H7 (cell line): ENCODE data around the gene ATXN7L2. TPM values are rescaled to one million over a fixed set of nuclear protein-coding genes. Genes with fewer than 3 reads are reported as not detected.

Experiments
- DNase-seq: peaks from one replicate; pipeline ENCODE4 v3.0.0; 2012
- H3K27me3 ChIP-seq: 2 replicates; pipeline ENCODE4 v1.6.0; 2011; ENCODE audit warnings: mild to moderate bottlenecking, low read length; ENCODE audit not compliant: control insufficient read depth, insufficient read depth
- H3K36me3 ChIP-seq: replicated peaks from 2 replicates; pipeline ENCODE4 v1.5.1; 2011; ENCODE audit warnings: low read length; ENCODE audit not compliant: control insufficient read depth, insufficient read depth
- H3K4me3 ChIP-seq: 2 replicates; pipeline ENCODE4 v1.5.1; 2011; ENCODE audit warnings: low read depth, mild to moderate bottlenecking, control low read depth, low read length, moderate library complexity; ENCODE audit not compliant: insufficient read depth
- total RNA-seq: library from RNA; depleted of rRNA; stranded (reverse); fragments of >200 nt; shearing (Covaris generic); gene quantifications from 2 replicates; pipeline ENCODE4 v1.2.3, GENCODE V29; 2014

ATXN7L2 gene
- total RNA-seq, 1 experiment from 2014 or later, result 9.9 TPM

GRCh38 chr1:109513110-109513710, 29.5 kb downstream of the ATXN7L2 start:
- DNase-seq, result no peak
- no peaks in the 10 kb centered on the region for H3K36me3 ChIP-seq
- H3K4me3 ChIP-seq, result no peak overlapping the region
- peaks cover 31% of the 10 kb centered on the region for H3K27me3 ChIP-seq

GRCh38 chr1:109514846-109515245, 31.1 kb downstream of the ATXN7L2 start:
- Histone ChIP-seq H3K27me3 (peaks cover 16% of the 10 kb centered on the region), H3K36me3 (no peaks in the 10 kb centered on the region), H3K4me3 (no peak overlapping the region)
- DNase-seq, result no peak

- Histone ChIP-seq H3K27me3 (no peaks in the 10 kb centered on the region; the same call in 1 of the 2 replicates), H3K36me3 (no peaks in the 10 kb centered on the region), H3K4me3 (no peak overlapping the region)
- DNase-seq, result no peak
These were observed 33.2 kb downstream of the ATXN7L2 start for GRCh38 chr1:109516872-109517271.

GRCh38 chr1:109517337-109517736, 33.6 kb downstream of the ATXN7L2 start:
- H3K4me3 ChIP-seq, result no peak overlapping the region
- no peak for DNase-seq
- no peaks in the 10 kb centered on the region; the same call in 1 of the 2 replicates for H3K27me3 ChIP-seq
- H3K36me3 ChIP-seq, result no peaks in the 10 kb centered on the region

- Histone ChIP-seq H3K27me3 (no peaks in the 10 kb centered on the region; the same call in 1 of the 2 replicates), H3K36me3 (no peaks in the 10 kb centered on the region), H3K4me3 (no peak overlapping the region)
- no peak for DNase-seq
These were observed 37.6 kb downstream of the ATXN7L2 start for GRCh38 chr1:109521002-109521951.

- no peak for DNase-seq
- no peak overlapping the region for H3K4me3 ChIP-seq
- H3K36me3 ChIP-seq, result no peaks in the 10 kb centered on the region
- no peaks in the 10 kb centered on the region; the same call in 1 of the 2 replicates for H3K27me3 ChIP-seq
These were observed 38.3 kb downstream of the ATXN7L2 start for GRCh38 chr1:109522026-109522425.

GRCh38 chr1:109523706-109524105, 40.0 kb downstream of the ATXN7L2 start:
- DNase-seq, result no peak
- no peaks in the 10 kb centered on the region for H3K36me3 ChIP-seq
- no peak overlapping the region for H3K4me3 ChIP-seq
- H3K27me3 ChIP-seq, result no peaks in the 10 kb centered on the region; the same call in 1 of the 2 replicates

GRCh38 chr1:109527098-109527811, 43.5 kb downstream of the ATXN7L2 start:
- H3K27me3 ChIP-seq, result peaks cover 2% of the 10 kb centered on the region; the same call in 1 of the 2 replicates
- no peak overlapping the region for H3K4me3 ChIP-seq
- H3K36me3 ChIP-seq, result no peaks in the 10 kb centered on the region
- DNase-seq, result no peak

- H3K36me3 ChIP-seq, result no peaks in the 10 kb centered on the region
- peaks cover 2% of the 10 kb centered on the region; the same call in 1 of the 2 replicates for H3K27me3 ChIP-seq
- no peak overlapping the region for H3K4me3 ChIP-seq
- no peak for DNase-seq
These were observed 44.4 kb downstream of the ATXN7L2 start for GRCh38 chr1:109527846-109528695.

- Histone ChIP-seq H3K27me3 (peaks cover 2% of the 10 kb centered on the region; the same call in 1 of the 2 replicates), H3K36me3 (no peaks in the 10 kb centered on the region)
- DNase-seq, result no peak
These were observed 45.0 kb downstream of the ATXN7L2 start for GRCh38 chr1:109528712-109529111.

GRCh38 chr1:109529881-109530456, 46.3 kb downstream of the ATXN7L2 start:
- no peak for DNase-seq
- Histone ChIP-seq H3K4me3 (no peak overlapping the region), H3K27me3 (peaks cover 2% of the 10 kb centered on the region; the same call in 1 of the 2 replicates), H3K36me3 (no peaks in the 10 kb centered on the region)

More at GRCh38 chr1:109528712-109529111, 45.0 kb downstream of the ATXN7L2 start:
- no peak overlapping the region for H3K4me3 ChIP-seq

GRCh38 chr1:109530457-109531087, 46.9 kb downstream of the ATXN7L2 start:
- DNase-seq, result no peak
- no peaks in the 10 kb centered on the region for H3K36me3 ChIP-seq
- H3K27me3 ChIP-seq, result peaks cover 2% of the 10 kb centered on the region; the same call in 1 of the 2 replicates
- no peak overlapping the region for H3K4me3 ChIP-seq

- Histone ChIP-seq H3K36me3 (no peaks in the 10 kb centered on the region), H3K27me3 (peaks cover 2% of the 10 kb centered on the region; the same call in 1 of the 2 replicates)
- DNase-seq, result no peak
These were observed 47.7 kb downstream of the ATXN7L2 start for GRCh38 chr1:109531380-109531779.

More at GRCh38 chr1:109531380-109531779, 47.7 kb downstream of the ATXN7L2 start:
- H3K4me3 ChIP-seq, result no peak overlapping the region
